GM12873 (cell line): ENCODE data around the gene IER5L.

ENCODE experiments used
- TF ChIP-seq, protein P1 (sequence below): IDR thresholded peaks from 2 replicates; pipeline ENCODE4 v1.5.1; 2012; ENCODE audit warnings: low read depth, mild to moderate bottlenecking, moderate library complexity, low read length, control low read depth; ENCODE audit not compliant: insufficient read depth; ENCODE audit errors: missing control alignments

The IER5L gene

GRCh38 chr9:129177791-129178567 lies at the start of gene IER5L:
Gene IER5L (minus strand): TSS chr9:129178261. CDS start chr9:129178052, 209 bp downstream.
- TF ChIP-seq, protein P1, sequence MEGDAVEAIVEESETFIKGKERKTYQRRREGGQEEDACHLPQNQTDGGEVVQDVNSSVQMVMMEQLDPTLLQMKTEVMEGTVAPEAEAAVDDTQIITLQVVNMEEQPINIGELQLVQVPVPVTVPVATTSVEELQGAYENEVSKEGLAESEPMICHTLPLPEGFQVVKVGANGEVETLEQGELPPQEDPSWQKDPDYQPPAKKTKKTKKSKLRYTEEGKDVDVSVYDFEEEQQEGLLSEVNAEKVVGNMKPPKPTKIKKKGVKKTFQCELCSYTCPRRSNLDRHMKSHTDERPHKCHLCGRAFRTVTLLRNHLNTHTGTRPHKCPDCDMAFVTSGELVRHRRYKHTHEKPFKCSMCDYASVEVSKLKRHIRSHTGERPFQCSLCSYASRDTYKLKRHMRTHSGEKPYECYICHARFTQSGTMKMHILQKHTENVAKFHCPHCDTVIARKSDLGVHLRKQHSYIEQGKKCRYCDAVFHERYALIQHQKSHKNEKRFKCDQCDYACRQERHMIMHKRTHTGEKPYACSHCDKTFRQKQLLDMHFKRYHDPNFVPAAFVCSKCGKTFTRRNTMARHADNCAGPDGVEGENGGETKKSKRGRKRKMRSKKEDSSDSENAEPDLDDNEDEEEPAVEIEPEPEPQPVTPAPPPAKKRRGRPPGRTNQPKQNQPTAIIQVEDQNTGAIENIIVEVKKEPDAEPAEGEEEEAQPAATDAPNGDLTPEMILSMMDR = no peak

- TF ChIP-seq, protein P1 = no peak
These were observed 49.8 kb upstream of the IER5L start for GRCh38 chr9:129227843-129228189.

DNA sequence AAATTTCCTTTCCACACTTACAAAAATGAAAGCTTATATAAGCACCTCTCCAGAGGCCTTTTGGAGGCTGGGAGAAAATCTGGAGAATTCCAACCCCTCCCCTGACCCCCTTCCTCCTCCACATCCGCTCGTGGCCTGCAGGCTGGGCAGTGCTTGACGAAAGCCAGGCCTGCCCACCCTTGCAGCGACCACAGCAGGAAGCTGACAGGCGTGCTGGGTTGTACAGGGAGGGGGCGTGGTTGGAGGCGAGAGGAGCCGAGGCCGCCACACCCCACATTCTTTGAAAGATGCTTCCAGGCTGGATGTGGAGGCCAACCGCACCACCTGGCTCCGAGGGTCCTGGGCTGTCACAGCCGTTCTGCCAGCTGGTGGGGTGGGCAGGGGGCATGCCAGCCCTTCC lies 47.8 kb upstream of the IER5L start:
- TF ChIP-seq, protein P1 = no peak

- TF ChIP-seq, protein P1 = no peak
These were observed 47.4 kb upstream of the IER5L start for GRCh38 chr9:129225490-129225778.

- TF ChIP-seq, protein P1 = no peak
These were observed 46.8 kb upstream of the IER5L start for GRCh38 chr9:129224618-129225489.

DNA sequence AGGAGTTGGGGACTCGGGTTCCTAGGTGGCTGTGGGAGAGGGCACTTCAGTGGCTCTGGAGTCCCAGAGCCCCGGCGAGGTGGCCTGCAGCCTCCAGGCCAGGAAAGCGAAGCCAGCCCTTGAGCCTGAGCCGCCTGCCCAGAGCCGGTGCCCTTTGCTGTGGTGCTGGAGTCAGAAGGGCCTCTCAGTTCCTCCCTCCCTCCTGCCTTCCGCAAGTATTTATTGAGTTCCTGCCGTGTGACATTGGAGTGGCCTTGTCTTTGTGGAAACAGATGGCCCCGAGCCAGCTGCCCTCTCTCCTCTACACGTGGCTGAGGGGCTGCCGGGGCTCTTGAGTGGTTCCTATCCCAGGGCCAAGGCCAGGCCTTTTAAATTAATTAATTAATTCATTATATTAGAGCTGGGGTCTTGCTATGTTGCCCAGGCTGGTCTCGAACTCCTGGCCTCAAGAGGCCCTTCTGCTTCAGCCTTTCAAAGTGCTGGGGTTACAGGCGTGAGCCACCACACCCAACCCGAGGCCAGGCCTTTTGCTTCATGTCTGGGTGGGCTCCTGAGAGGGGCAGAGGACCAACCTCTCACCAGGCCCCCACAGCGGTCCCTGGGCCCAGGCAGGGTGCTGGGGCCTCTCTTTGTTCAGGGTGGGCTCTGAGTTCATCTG lies 45.6 kb upstream of the IER5L start:
- TF ChIP-seq, protein P1 = no peak

GRCh38 chr9:129222819-129223218 lies 44.8 kb upstream of the IER5L start:
- TF ChIP-seq, protein P1 = no peak
